HG02610 (cell line): ENCODE measurements around the gene PTPRD.

Experiments
- ATAC-seq: cut with Tn5 transposase; IDR thresholded peaks from one replicate; pipeline ENCODE4 v1.9.1; 2021; ENCODE audit warnings: mild to moderate bottlenecking, moderate library complexity; ENCODE audit not compliant: unreplicated experiment

The PTPRD gene

DNA sequence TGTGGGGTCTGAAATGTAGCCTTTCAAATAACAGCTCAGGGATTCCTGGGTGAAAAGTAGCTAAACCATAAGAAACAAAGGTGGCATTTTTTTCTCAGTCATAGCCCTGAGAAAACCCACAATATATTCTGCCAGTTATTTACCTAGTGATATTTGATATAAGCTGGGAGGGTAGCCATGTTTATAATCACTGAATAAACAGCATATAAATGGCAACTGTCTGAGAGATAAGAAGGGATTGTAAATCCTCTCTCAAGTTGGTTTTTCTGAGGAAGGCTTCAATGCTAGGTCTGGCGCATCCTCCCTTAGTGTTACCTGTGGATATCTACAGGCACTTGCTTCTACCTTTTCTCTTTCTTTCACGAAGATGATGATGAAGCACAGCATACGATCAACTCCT is 1732.7 kb downstream of the PTPRD start:
- ATAC-seq, result no peak

- ATAC-seq, result no peak
Measured at GRCh38 chr9:8879284-8879683, 1733.5 kb downstream of the PTPRD start.

- no peak for ATAC-seq
Measured at GRCh38 chr9:8877753-8878494, 1734.9 kb downstream of the PTPRD start.

- no peak for ATAC-seq
Measured at GRCh38 chr9:8876303-8876702, 1736.5 kb downstream of the PTPRD start.

GRCh38 chr9:8874482-8874881 is 1738.3 kb downstream of the PTPRD start:
- no peak for ATAC-seq

GRCh38 chr9:8872802-8873201 is 1740.0 kb downstream of the PTPRD start:
- no peak for ATAC-seq

DNA sequence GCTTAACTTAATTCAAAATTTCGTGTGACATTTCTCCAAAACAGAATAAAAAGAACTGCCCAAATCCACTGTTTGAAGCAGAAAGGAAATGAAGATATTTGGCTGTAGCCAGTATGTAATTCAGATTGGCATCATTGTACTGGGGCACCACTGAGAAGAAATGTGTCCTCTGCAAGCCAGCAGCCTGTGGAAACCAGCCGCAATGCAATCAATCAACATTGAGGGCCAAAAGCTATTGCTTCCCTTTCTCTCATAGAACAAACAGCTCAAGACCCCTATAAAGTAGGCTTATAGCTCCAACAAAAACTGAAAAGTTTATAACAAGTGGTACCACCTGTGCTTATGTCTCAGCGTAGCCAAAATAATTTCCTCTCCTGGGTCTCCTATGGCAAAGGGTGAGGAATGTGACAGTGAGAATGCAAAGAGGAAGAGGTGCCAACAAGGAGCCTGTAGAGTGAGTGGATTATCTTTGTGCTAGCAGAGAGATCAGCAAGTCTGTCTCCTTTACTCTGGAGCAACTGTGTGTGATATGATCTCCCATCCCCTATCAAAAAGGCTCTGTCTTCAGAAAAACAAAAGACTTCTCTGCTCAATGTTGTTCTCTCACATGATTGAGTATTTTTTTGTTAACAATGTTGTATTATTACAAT is 1740.9 kb downstream of the PTPRD start:
- no peak for ATAC-seq

GRCh38 chr9:8871396-8871795 is 1741.4 kb downstream of the PTPRD start:
- no peak for ATAC-seq

- no peak for ATAC-seq
Measured at GRCh38 chr9:8869812-8870211, 1743.0 kb downstream of the PTPRD start.

DNA sequence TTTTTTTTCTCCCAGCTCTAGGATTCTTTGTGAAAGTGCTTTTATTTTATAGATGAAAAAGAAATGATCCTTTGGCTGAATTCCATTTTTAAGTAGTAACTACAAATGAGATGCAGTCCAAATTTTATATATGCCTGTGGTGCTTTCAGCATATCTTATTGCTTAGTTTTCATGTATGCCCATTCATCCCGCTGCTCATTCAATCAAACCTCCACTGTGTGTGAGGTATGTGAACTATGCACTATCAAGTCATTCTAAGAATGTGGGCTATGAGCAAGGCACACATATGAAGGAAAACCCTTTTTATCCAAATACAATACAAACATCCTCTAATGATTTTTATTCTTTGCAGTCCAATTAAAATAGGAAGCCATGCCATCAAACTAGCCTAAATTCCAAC is 1744.2 kb downstream of the PTPRD start:
- no peak for ATAC-seq

GRCh38 chr9:8867148-8867547 is 1745.7 kb downstream of the PTPRD start:
- ATAC-seq, result no peak

DNA sequence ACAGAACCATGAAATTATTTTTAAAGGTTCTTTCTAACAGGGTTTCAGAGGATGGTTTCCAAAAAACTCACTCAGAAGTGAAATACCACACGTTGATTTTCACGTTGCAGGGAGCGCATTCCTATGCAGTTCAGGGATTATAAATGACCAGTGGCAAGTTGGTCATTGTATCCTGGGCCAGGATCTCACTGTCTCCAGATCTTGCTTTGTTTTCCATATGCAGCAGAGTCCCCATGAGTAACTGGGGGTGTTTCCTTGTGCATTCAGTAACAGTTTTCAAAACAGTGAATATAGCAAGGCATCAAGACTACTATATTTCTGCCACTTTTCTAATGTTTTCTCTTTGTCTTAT is 1748.3 kb downstream of the PTPRD start:
- ATAC-seq, result no peak

GRCh38 chr9:8863886-8864544 is 1748.8 kb downstream of the PTPRD start:
- ATAC-seq, result no peak

DNA sequence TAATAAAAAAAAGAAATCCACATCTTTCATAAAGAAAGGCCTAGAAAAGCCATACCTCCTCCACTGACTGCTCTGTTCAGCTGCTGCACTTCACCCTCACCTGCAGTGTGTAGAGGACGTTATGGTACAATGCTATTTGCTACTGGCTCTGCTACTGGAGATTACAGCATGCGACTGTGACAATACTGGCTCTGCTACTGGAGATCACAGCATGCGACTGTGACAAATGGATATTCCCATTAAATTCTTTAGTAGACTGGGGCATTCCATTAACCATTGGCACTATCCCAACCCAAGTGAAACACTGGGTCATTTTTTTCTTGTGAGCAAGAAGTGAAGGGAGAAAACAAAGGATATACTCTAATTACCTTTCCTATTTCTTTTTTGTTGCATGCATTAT is 1749.7 kb downstream of the PTPRD start:
- ATAC-seq, result no peak

- no peak for ATAC-seq
Measured at GRCh38 chr9:8860925-8861324, 1751.9 kb downstream of the PTPRD start.

DNA sequence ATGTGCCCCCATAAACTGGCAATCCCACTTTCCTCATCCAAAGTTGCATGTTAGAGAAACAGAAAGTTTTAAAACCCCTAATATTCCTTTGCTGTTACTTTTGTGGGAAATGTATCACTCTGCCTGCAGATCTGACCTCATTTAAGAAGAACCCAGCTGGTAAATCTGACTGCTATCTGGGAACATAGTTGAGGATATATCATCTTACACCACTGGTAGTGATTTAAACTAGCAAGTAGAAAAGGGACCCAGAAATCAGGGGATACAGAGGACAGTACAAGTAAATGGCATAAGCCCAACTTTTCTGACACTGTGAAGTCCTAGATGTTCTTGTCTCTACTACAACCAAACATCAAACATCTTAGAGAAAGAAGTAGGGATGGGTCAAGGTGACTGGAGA is 1752.7 kb downstream of the PTPRD start:
- no peak for ATAC-seq

DNA sequence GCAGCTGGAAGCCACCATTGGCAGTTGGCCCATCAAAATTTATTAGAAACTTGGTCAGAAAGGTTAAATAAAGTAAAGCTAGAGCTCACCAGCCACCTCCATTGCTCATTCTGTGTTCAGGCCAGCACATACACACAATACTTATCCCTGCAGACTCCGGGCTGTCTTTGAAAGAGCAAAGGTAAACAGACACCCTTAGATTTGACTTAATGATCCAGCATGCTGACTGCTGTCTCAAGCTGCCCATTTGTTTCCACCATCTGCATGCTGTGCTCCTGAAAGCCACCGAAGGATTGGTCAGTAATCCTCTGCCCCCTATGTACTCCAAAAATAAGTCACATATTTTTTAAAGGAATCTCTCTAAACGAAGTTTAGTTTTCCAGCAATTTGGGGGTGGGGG is 1753.4 kb downstream of the PTPRD start:
- ATAC-seq, result no peak

GRCh38 chr9:8858596-8859161 is 1754.1 kb downstream of the PTPRD start:
- ATAC-seq, result no peak

GRCh38 chr9:8857926-8858595 is 1754.7 kb downstream of the PTPRD start:
- ATAC-seq, result no peak

DNA sequence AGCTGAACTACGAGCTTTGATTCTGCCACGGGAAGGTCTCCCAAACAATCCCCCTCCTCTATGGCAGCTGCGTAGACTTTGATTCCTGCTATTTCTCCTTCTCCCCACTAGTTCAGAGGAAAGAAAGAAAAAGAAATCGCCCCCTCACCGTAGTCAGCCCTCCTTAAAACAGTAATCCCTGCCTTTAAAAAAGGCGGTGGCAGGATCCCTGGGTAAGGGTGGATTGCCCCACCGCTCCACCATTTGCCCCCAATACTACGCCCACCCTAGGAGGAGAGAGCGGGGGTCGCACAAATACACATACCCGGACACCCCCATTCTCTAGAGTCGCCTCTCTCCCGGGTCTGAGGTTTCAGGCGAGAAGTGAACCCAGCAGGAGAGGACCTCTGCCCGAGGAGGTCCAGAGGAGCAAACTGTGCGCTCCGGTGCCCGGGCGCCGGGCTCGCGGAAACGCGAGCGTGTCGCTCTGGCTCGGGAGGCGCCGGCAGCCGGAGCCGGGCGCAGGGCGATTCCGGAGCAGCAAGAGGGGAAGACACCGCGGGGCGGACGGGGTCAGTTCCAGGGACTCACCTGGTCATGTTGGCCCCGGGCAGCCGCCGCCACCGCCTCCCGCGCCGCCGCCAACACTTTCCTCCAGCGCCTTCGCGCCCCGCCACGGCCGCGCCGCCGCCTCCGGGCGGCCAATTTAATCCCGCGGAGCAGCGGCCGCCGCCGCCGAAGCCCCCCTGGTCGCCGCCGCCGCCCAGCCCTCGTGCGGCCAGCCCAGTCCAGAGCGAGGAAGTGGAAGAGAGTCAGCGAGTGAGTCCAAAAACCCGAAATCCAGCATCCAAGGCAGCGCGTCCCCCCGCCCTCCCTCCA is 1755.5 kb downstream of the PTPRD start:
- ATAC-seq, result no peak
